Measurements from ENCODE around the gene ABHD2. TPM values are rescaled to one million over a fixed set of nuclear protein-coding genes. Genes with fewer than 3 reads are reported as not detected.
"Not testable (repeated sequence)": the region's sequence is repeated elsewhere in the genome, so short reads cannot be mapped to it uniquely, and the experiment has no call there.

The ABHD2 gene
- total RNA-seq, 1 donor from 2014 or later = 70.5 TPM

DNA sequence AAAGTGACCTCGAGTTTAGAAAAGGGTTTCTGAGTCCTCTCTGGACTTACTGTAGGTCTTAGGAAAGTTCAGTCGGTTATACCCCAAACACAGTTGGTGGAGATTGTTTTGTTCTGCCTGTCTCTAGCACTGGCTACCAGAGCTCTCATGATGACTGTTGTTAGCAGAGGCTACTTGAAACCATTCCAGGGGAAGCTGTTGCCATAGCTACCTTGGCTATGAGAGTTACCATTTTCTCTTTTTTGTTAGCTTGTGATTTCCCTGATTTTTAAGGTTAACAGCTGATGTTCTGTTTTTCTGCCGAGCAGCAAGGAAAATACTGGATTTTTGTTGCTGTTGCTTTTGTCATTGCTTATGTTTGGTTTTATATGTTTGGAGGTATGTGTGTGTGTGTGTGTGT, 26.7 kb downstream of the ABHD2 start:
- DNase-seq (ENCODE audit: low spot score) = no peak
- peak; percentile 65 for ATAC-seq
- intact Hi-C loops (cut with DNase I) = no loop called here

DNA sequence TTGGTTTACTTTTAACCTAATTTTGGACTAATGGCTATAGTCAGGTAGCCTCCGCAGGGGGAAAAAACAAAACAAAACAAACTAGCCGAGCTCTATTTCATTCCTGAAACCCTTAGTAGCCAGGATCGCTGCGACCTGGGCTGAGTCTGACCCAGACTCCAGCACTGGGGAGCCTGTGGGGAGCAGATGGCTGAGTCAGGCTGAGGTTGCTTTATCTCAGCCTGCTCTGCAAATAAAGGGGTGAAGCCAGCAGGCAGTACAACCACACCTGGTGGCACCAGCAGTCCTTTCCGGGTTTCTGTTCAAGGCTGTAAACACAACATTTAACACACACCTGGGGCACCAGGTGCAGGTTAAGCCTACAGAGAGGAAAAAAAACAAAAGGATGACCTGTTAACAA, 27.3 kb downstream of the ABHD2 start:
- no peak for DNase-seq (ENCODE audit: low spot score)
- intact Hi-C loops (cut with DNase I) = no loop called here
- ATAC-seq = no peak

DNA sequence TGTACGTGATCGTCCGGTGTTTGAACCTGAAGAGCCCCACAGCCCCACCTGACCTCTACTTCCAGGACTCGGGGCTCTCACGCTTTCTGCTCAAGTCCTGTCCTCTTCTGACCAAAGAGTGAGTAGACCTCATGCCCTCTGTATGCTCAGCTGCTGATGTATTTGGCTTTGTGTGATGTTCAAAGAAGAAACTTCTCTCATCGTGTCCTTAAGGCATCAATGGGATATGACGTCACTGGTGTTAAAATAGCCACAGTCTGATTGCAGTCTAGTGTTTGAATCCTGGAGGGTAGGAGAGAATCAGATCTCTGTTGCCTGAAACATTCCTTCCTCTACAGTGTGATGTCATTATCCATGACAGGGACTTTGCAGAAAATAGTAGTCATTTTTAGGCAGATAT, 28.1 kb downstream of the ABHD2 start:
- intact Hi-C loops (cut with DNase I) = no loop called here
- DNase-seq (ENCODE audit: low spot score) (no peak), ATAC-seq (no peak)

DNA sequence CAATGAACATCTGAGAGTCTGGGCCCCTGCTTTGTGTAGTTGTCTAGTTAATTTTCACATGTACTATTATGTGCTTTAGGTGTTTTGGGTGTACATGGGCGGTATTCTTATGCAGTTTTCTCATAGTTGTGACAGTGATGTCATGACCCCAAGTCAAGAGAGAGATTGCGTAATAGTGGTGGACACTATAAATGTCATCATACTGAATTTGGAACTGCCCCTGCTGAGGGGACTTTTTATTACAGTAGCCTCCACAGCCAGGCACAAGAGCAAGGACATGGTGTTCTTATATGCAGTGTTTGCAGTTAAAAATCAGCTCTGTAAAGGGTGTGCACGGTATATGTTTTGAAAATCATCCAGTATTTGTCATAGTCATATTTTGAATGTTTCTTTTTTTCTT, 29.5 kb downstream of the ABHD2 start:
- intact Hi-C loops (cut with DNase I) = no loop called here
- DNase-seq (ENCODE audit: low spot score) (no peak), ATAC-seq (no peak)

DNA sequence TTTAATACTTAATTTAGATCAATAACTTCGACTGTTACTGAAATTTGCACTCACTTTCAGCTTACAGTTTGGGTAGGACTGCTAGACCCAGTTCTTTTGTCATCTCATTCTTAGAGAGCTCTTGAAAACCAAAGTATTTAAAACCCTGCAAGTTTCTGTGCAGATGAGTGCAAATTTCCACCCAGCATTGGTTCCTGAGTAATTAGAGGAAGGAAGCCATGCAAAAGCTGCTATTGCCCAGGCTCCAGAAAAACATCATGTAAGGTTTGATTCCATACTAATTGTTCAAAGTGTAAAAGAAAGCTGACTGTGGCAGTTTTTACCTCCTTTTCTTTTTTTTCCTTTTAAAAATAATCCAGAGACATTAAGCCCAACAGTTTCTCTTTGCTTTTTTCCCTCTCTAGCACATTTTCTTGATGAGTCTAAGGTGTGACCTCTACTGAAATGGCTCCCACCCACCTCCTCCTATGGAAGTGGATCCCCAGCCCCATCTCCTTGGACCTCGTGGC, 30.3 kb downstream of the ABHD2 start:
- ATAC-seq (no peak), DNase-seq (ENCODE audit: low spot score) (no peak)
- intact Hi-C loops (cut with DNase I) = no loop called here

DNA sequence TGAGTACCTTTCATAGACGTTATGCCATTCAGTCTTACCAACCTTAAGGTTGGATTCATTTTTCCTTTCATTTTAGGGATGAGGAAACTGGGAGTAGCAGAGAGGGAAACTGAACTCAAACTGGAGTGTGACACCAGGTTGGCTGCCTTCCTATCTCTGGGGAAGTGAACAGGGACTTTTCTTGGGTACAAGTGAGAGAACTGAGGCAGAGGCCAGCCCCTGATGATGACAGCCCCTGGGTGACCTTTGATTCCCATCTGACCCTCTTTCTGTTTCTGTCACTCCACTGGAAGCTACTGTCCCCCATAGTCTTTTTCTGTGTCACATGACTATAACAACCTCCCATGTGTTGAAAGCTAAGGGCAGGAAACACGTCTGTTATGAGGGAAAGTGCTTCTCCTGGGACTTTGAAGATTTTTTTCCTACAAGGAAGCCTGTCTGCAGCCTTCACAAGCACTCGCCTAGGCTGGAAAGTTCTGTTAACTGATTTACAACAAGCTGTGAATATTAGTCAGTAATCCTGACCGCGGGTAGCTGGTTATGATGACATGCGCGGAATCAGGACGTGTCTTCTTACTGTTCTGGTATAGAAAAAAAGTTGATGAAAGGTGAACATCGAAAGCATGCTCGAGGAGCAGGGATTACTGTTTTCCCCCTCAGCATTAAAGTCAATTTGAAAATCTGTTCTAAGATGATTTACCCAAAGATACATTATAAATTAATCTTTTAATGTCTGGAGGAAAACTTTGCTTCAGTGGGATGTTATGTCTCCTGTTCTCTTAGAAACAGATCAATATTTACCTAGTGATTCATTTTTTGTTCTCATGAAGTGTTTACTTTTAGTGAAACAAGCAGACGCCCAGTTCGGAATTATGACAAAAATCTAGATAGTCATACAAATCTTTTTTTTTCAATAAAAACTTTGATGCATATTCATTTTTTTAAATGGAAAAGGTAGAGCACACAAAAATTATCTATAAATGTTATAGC, 31.5 kb downstream of the ABHD2 start:
- intact Hi-C loops (cut with DNase I) = no loop called here
- ATAC-seq (peak; percentile 81), DNase-seq (ENCODE audit: low spot score) (no peak)

DNA sequence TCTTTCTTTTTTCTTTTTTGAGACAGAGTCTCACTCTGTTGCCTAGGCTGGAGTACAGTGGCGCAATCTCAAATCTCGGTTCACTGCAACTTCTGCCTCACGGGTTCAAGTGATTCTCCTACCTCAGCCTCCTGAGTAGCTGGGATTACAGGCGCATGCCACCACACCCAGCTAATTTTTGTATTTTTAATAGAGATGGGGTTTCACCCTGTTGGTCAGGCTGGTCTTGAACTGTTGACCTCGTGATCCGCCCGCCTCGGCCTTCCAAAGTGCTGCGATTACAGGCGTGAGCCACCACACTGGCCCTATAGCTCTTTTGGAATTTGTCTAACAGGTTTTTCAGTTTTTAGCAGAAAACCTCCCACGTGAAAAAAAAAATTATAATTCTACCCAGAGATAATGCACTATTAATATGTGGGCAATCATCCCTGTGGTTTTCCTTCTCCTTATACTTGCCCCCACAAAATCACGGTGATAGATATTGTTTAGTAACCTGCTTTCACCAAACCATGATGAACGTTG, 32.3 kb downstream of the ABHD2 start:
- DNase-seq (ENCODE audit: low spot score); ATAC-seq; intact Hi-C loops (cut with DNase I): not testable (repeated sequence)

DNA sequence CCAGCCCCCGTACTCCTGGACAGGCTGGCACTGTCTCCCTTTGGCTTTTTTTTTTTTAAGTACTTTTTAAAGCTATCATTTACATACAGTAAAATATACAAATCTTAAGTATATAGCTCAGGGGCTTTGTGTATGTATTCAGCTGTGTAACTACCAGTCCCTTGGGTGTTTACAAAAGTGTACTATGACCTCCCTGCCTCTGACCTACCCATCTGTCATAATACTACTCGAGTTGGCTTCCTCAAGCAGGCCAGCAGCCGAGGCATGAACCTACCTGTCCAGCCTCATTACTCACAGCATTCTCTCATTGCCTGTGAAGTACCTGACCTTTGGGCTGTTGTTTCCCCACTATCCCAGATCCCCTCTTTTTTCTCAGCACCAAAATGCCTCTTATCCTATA, 33.2 kb downstream of the ABHD2 start:
- DNase-seq (ENCODE audit: low spot score) = no peak
- no peak for ATAC-seq
- intact Hi-C loops (cut with DNase I) = no loop called here

DNA sequence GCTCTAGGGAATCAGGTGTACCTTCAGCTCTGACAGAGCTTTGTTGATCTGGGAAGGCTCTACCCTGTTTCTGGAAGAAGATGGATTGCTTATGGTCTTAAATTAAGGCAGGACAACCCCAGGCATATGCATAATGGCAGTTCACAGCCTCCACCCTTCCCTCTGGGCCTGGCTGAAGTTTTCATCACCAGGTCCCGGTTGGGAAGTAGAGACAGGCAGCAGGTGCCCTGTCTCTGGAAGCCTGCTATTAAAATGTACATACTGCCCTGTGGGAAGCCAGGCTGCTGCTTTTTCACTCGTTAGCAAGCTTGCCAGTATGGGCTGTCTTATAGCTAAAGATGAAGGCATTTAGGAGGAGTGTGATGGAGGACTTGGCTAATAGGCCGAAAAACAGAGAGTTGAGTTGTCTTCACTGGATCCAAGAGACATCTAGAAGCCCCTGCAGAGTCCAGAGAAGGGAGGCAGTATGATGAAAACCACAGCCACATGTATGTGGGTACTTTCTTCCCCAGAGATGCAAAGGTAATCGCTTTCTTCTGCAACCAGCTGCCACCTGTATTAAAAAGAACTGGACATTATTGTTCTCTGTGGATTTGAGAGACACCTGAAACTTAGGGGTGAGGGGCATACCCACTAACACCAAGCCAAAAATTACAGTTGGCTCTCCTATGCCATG, 34.4 kb downstream of the ABHD2 start:
- no peak for ATAC-seq
- no peak for DNase-seq (ENCODE audit: low spot score)
- intact Hi-C loops (cut with DNase I) = no loop called here

DNA sequence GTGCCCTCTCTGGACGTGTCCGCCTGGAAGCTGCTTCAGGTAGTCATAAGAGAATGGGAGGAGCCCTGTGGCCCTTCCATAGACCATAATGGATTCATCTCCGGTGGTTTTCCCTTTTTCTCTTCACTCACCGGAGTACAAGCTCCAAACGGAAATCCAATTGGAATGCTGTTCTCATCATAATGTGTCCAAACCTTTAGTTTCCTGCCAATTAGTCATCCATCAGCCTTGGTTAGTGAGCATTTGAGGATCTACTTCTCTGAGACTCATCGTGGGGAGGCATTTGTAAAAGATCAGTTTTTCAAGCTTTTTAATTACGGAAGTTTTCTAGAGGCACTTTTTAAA, 34.9 kb downstream of the ABHD2 start:
- intact Hi-C loops (cut with DNase I) = no loop called here
- DNase-seq (ENCODE audit: low spot score) = no peak
- ATAC-seq = no peak

DNA sequence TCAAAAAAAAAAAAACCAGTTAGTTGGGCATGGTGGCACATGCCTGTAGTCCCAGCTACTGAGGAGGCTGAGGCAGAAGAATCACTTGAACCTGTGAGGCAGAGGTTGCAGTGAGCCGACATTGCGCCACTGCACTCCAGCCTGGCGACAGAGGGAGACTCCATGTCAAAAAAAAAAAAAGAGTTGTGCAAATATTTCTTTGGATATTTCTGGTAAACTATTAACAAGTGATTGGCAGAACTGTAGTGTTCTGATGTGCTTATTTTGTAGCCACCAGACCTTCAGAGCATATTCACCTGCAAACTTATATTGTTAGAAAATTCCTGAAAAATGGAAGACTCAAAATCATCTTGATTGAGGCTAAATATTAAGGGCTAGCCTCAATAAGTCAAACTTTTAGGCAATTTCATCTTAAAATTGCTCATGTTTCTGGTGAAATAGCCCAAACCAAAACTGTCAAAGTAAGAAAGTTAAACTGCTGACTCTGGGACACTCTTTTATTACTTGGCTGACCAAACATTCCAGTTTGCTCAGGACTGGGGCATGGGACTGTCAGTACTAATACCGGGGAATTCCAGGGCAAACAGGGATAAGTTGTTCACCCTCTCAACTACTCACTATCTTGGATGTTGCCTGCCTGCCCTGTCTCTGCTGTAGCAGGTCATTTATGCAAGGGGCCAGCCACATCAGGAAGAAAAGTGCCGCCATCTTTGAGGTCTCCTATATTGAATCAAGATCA, 37.0 kb downstream of the ABHD2 start:
- DNase-seq (ENCODE audit: low spot score) = no peak
- ATAC-seq = no peak
- intact Hi-C loops (cut with DNase I) = no loop called here

DNA sequence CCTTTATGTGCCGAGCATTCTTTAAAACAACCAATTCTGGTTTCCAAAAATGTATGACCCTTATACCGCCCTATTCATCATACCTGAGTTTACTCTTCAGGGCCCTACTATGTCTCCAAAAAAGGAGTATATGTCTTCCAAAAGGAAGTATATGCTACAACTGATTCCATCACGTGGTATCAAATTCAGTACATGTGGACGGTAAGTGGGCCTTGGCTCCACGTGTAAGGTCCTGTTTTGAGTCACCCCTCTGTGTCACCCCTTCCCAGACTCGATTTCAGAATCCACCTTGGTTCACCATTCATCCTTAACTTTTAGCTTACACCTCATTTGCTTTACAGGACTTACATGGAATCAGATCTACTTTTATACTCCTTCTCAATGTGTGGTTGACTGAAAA, 37.8 kb downstream of the ABHD2 start:
- DNase-seq (ENCODE audit: low spot score) (no peak), ATAC-seq (no peak)
- intact Hi-C loops (cut with DNase I) = no loop called here

DNA sequence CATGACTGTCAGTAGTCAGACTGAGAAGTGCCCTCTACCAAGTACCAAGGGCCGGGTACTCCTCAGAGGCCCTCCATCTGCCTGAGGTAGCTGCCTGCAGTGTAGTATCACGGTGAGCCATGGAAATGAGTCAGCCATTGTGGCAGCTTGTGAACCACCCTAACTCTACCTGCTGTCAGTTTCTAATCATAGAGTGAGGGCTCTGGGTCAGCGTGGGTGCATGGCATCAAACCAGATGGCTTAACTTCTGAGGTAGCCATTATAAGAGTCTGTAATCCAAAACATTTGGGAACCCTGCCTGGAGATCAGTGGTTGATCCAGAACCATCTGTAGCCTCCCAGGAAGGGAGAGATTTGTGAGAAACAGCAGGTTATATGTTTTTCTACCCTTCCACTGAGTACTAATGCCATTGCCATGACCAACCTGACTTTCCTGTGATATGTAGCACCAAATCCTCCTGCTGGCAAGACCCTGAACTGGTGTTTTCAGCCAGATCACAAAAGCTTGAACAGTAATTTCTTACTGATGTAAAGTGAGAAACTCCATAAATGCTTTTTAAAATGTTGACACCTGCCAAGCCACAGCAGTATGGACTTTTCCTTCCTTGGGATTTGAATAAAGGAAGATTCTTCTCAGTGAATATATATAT, 38.9 kb downstream of the ABHD2 start:
- intact Hi-C loops (cut with DNase I) = no loop called here
- ATAC-seq (no peak), DNase-seq (ENCODE audit: low spot score) (no peak)

DNA sequence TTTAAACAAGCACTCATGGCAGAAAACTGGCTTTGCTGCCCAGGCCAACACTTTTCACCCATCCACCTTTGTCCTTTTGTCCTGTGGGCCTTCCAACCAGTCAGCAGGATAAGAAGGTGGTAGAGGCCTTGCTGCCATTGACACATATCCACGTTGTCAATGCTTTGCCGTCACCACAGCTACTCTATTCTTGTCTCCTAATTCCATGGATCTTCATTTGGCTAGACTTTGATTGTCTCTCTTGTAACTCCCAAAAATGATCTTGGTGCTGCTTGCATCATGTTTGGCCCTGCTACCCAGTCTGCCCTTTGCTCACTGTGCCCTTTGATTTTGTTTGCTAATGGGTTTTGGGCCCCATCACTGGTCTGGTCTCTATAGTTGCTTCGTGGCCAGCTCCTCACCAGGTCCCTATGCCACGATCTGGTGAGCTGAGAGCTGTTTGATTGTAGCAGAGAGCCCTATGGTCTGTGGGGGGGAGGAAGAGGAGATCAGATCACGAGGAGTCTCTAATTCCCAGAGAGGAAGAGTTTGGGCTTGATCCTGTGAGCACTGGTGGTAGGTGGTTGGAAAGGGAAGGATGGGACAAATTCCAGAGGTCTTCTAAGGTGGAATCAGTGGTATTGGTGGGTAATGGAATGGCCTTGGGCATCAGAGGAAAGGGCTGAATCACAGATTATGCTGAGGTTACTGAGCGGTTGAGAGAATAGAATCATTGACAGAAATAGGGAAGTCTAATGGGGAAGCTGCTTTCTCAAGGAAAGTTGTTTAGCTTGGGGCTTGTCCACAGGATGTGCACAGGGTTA, 40.3 kb downstream of the ABHD2 start:
- no peak for DNase-seq (ENCODE audit: low spot score)
- ATAC-seq = peak; percentile 23
- intact Hi-C loops (cut with DNase I) = no loop called here

DNA sequence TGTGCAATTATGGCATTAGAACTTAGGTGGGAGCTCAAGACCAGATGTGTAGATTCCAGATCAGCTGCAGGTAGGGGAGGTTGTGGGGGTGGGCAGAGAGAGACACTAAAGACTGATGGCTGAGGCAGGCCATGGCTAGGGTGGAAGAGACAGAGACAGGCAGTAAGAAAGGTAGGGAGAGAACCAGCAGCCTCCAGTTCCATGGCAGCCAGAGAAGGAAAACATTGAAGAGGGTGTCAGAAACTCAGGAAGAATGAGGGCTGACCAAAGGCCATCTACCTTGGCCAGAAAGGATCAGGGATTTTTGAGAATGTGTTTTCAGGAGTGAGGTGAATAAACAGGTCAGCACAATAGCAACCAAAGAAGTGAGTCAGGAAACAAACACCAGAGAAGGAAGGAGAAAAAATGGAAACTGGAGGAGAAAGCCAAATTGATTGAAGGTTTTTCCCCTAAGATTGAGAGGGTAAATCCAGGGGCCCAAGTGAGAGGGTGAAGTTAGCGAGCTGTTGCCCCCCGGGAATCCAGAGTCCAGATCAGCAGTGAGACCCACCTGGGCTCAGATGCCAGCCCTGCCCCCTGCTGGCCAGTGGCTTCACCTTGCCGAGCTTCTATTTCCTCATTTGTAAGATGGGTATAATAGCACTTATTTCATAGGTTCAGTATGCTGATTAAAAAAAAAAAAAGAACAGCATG, 41.0 kb downstream of the ABHD2 start:
- DNase-seq (ENCODE audit: low spot score) (no peak), ATAC-seq (no peak)
- intact Hi-C loops (cut with DNase I) = no loop called here

DNA sequence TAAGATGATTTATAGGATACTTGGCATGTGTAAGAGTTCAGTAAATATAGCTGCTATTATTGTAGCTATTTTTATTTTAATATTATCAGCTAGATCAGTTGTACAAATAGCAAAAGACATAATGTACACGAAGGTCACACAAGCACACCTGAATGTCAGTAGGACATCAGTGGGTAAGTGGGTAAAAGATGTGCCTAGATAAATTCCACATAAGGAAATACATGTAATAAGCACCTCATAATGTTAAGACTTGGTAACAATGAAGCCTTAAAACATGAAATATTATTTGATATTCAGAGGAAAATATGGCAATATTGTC, 41.5 kb downstream of the ABHD2 start:
- ATAC-seq = no peak
- no peak for DNase-seq (ENCODE audit: low spot score)
- intact Hi-C loops (cut with DNase I) = no loop called here

DNA sequence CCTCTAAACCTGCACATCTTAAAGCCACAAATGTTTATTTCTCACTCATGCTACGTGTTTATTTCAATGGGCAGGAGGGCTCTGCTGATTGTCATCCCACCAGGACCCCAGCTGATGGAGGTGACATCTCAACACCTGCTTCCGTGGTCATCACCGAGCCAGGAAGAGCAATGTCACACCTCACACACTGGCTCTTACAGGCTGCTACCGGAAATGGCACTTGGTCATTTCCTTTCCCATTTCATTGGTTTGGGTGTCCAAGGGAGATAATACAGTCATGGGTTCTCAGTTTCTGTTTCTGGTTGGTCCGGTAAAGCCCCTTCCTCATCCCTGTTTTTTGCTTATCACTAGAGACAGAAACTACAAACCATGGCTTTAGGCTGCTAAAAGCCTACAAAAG, 41.9 kb downstream of the ABHD2 start:
- no peak for DNase-seq (ENCODE audit: low spot score)
- intact Hi-C loops (cut with DNase I) = no loop called here
- no peak for ATAC-seq

DNA sequence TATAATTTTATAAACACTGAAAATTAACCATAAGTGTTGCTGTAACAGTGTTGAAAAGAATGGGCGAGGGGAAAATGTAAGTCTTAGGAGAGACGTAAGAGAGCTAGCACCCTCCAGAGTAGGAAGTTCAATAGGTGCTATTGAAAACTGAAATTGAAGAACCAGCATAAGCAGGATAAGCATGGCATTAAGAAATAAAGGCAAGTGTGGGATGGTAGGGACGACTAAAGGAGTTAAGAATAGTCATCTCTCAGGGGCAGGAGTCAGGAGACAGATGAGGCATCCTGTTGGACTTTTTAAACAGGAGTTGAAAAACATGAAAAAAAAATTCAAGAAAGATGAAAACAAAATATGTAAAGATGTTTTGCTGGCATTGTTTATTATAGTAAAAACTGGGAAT, 43.5 kb downstream of the ABHD2 start:
- intact Hi-C loops (cut with DNase I) = no loop called here
- DNase-seq (ENCODE audit: low spot score) (no peak), ATAC-seq (no peak)

Data from sciatic nerve (tissue), 2 donors.